ENCODE data around the gene PAPPA.

- TF ChIP-seq, protein P1, sequence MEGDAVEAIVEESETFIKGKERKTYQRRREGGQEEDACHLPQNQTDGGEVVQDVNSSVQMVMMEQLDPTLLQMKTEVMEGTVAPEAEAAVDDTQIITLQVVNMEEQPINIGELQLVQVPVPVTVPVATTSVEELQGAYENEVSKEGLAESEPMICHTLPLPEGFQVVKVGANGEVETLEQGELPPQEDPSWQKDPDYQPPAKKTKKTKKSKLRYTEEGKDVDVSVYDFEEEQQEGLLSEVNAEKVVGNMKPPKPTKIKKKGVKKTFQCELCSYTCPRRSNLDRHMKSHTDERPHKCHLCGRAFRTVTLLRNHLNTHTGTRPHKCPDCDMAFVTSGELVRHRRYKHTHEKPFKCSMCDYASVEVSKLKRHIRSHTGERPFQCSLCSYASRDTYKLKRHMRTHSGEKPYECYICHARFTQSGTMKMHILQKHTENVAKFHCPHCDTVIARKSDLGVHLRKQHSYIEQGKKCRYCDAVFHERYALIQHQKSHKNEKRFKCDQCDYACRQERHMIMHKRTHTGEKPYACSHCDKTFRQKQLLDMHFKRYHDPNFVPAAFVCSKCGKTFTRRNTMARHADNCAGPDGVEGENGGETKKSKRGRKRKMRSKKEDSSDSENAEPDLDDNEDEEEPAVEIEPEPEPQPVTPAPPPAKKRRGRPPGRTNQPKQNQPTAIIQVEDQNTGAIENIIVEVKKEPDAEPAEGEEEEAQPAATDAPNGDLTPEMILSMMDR (IDR thresholded peaks at IDR 0.05), result no peak
- no peak for TF ChIP-seq POLR2AphosphoS5 (IDR thresholded peaks at IDR 0.05)
Measured at GRCh38 chr9:116409129-116409528, 255.5 kb downstream of the PAPPA start.
